HL-60 (cell line): ENCODE data around the gene APC2.

Experiments
- DNase-seq, 2 experiments: peaks; one replicate each; pipeline ENCODE4 v3.0.0-alpha.2; 2010 to 2020; ENCODE audit warnings: low read depth in 1 of 2, low spot score in 1 of 2
- H3K27ac ChIP-seq: fragments of 250-450 bp; sonication (Bioruptor Pico); replicated peaks from 2 replicates; pipeline ENCODE4 v1.5.1; 2020; ENCODE audit warnings: mild to moderate bottlenecking, moderate library complexity
- H3K27me3 ChIP-seq: fragments of 250-450 bp; sonication (Bioruptor Pico); 2 replicates; pipeline ENCODE4 v1.5.1; 2021; ENCODE audit warnings: mild to moderate bottlenecking, moderate library complexity; ENCODE audit not compliant: insufficient read depth, poor library complexity, severe bottlenecking
- H3K4me3 ChIP-seq: replicated peaks from 2 replicates; pipeline ENCODE4 v1.5.1; 2011; ENCODE audit warnings: mild to moderate bottlenecking, control low read depth, low read length; ENCODE audit not compliant: insufficient read depth
- GABPA ChIP-seq: IDR thresholded peaks from 2 replicates; pipeline ENCODE4 v1.6.1; 2012; ENCODE audit warnings: low read depth
- POLR2AphosphoS5 ChIP-seq: IDR thresholded peaks from 2 replicates; pipeline ENCODE4 v1.6.1; 2012; ENCODE audit warnings: low read depth
- SPI1 ChIP-seq: IDR thresholded peaks from 2 replicates; pipeline ENCODE4 v1.6.1; 2012; ENCODE audit warnings: low read depth, mild to moderate bottlenecking, borderline replicate concordance
- TF ChIP-seq, protein P1 (sequence below): IDR thresholded peaks from one replicate; pipeline ENCODE4 v1.5.1; 2011; ENCODE audit warnings: low read length, control low read depth, inconsistent platforms; ENCODE audit not compliant: insufficient read depth
- TF ChIP-seq, protein P2 (sequence below): IDR thresholded peaks from 2 replicates; pipeline ENCODE4 v1.6.1; 2012; ENCODE audit warnings: low read depth; ENCODE audit not compliant: insufficient replicate concordance

Gene APC2

GRCh38 chr19:1513499-1514294, 63.8 kb downstream of the APC2 start:
- TF ChIP-seq SPI1 (no peak), POLR2AphosphoS5 (no peak)
- TF ChIP-seq, protein P1, sequence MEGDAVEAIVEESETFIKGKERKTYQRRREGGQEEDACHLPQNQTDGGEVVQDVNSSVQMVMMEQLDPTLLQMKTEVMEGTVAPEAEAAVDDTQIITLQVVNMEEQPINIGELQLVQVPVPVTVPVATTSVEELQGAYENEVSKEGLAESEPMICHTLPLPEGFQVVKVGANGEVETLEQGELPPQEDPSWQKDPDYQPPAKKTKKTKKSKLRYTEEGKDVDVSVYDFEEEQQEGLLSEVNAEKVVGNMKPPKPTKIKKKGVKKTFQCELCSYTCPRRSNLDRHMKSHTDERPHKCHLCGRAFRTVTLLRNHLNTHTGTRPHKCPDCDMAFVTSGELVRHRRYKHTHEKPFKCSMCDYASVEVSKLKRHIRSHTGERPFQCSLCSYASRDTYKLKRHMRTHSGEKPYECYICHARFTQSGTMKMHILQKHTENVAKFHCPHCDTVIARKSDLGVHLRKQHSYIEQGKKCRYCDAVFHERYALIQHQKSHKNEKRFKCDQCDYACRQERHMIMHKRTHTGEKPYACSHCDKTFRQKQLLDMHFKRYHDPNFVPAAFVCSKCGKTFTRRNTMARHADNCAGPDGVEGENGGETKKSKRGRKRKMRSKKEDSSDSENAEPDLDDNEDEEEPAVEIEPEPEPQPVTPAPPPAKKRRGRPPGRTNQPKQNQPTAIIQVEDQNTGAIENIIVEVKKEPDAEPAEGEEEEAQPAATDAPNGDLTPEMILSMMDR: peak; percentile 54
- Histone ChIP-seq H3K4me3 (no peak overlapping the region; the same call in 1 of the 2 replicates), H3K27me3 (peaks cover 24% of the 10 kb centered on the region), H3K27ac (no peak overlapping the region)
- DNase-seq: peak; percentile 34 to 52

DNA sequence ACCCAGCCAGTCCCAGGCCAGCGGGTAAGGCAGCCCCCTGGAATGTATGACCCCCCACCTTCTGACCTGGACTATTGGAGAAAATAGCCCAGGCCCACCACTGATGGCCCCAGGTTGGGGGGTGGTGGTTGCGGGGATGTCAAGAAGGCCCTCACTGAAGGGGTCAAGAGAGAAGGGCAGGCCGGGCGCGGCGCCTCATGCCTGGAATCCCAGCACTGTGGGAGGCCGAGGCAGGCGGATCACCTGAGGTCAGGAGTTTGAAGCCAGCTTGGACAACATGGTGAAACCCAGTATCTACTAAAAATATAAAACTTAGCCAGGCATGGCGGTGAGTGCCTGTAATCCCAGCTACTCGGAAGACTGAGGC, 64.4 kb downstream of the APC2 start:
- TF ChIP-seq SPI1 (no peak), POLR2AphosphoS5 (no peak), GABPA (no peak)
- TF ChIP-seq, protein P2, sequence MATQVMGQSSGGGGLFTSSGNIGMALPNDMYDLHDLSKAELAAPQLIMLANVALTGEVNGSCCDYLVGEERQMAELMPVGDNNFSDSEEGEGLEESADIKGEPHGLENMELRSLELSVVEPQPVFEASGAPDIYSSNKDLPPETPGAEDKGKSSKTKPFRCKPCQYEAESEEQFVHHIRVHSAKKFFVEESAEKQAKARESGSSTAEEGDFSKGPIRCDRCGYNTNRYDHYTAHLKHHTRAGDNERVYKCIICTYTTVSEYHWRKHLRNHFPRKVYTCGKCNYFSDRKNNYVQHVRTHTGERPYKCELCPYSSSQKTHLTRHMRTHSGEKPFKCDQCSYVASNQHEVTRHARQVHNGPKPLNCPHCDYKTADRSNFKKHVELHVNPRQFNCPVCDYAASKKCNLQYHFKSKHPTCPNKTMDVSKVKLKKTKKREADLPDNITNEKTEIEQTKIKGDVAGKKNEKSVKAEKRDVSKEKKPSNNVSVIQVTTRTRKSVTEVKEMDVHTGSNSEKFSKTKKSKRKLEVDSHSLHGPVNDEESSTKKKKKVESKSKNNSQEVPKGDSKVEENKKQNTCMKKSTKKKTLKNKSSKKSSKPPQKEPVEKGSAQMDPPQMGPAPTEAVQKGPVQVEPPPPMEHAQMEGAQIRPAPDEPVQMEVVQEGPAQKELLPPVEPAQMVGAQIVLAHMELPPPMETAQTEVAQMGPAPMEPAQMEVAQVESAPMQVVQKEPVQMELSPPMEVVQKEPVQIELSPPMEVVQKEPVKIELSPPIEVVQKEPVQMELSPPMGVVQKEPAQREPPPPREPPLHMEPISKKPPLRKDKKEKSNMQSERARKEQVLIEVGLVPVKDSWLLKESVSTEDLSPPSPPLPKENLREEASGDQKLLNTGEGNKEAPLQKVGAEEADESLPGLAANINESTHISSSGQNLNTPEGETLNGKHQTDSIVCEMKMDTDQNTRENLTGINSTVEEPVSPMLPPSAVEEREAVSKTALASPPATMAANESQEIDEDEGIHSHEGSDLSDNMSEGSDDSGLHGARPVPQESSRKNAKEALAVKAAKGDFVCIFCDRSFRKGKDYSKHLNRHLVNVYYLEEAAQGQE: no peak
- TF ChIP-seq, protein P1: no peak
- DNase-seq: no peak
- Histone ChIP-seq H3K27me3 (peaks cover 24% of the 10 kb centered on the region), H3K4me3 (no peak overlapping the region), H3K27ac (no peak overlapping the region)

GRCh38 chr19:1514986-1515721, 65.2 kb downstream of the APC2 start:
- TF ChIP-seq GABPA: no peak
- TF ChIP-seq POLR2AphosphoS5: no peak
- TF ChIP-seq SPI1: no peak
- TF ChIP-seq, protein P2: no peak
- TF ChIP-seq, protein P1: no peak
- Histone ChIP-seq H3K27me3 (peaks cover 22% of the 10 kb centered on the region), H3K4me3 (no peak overlapping the region), H3K27ac (no peak overlapping the region)
- no peak for DNase-seq
